Endothelial cell of umbilical vein (primary cell): Measurements from ENCODE around the gene TAS1R1. TPM values are rescaled to one million over a fixed set of nuclear protein-coding genes. Genes with fewer than 3 reads are reported as not detected.

Experiments
- BruUV-seq: library from RNA; stranded (reverse); fragments of 400-500 nt; replicated peaks from 2 replicates; lab custom pipeline; 2021; lab: Mats Ljungman, UMichigan
- CTCF ChIA-PET: fragments of 300-600, 350-600 bp; sonication (Branson Sonifier 250); formaldehyde crosslinking; loops from one replicate; lab custom pipeline; 2021; ENCODE audit warnings: antibody characterized with exemption, inconsistent platforms; lab: Charles Lee
- POLR2A ChIA-PET: fragments of 300-600, 350-600 bp; sonication (Branson Sonifier 250); formaldehyde crosslinking; loops from one replicate; lab custom pipeline; 2021; ENCODE audit warnings: antibody characterized with exemption, inconsistent platforms; lab: Charles Lee
- DNase-seq: peaks from one replicate; pipeline ENCODE4 v3.0.0-alpha.2; 2011; ENCODE audit warnings: low read depth, low spot score
- FAIRE-seq: peaks from 2 replicates; lab custom pipeline; 2011; peaks lifted over from hg19 to GRCh38; lab: Jason Lieb, UNC
- H2AFZ ChIP-seq: 2 replicates; pipeline ENCODE4 v1.6.0; 2012; ENCODE audit warnings: low read depth, low read length, control low read depth, inconsistent platforms
- H3K27ac ChIP-seq: 2 replicates; pipeline ENCODE4 v1.5.1; 2011; ENCODE audit warnings: low read depth, mild to moderate bottlenecking, control low read depth, low read length, moderate library complexity; ENCODE audit not compliant: insufficient read depth
- H3K27me3 ChIP-seq, 2 experiments: 2 replicates each; pipeline versions ENCODE4 v1.6.0 to v1.6.1; 2011; ENCODE audit warnings: low read length in 2 of 2, mixed read lengths in 1 of 2; ENCODE audit not compliant: control insufficient read depth in 2 of 2, insufficient read depth in 2 of 2
- H3K36me3 ChIP-seq, 2 experiments: 2 replicates in 1 of 2; 3 replicates in 1 of 2; pipeline ENCODE4 v1.5.1; 2011; ENCODE audit warnings: low read length in 2 of 2, mild to moderate bottlenecking in 1 of 2, moderate library complexity in 1 of 2; ENCODE audit not compliant: control insufficient read depth in 2 of 2, insufficient read depth in 2 of 2; ENCODE audit errors: extremely low read depth in 1 of 2
- H3K4me1 ChIP-seq: 3 replicates; pipeline ENCODE4 v1.5.1; 2011; ENCODE audit warnings: mild to moderate bottlenecking, low read length; ENCODE audit not compliant: control insufficient read depth, insufficient read depth; ENCODE audit errors: extremely low read depth
- H3K4me2 ChIP-seq: 2 replicates; pipeline ENCODE4 v1.6.1; 2011; ENCODE audit warnings: low read length, control low read depth, mixed read lengths; ENCODE audit not compliant: insufficient read depth
- H3K4me3 ChIP-seq, 3 experiments: fragments of 200-600 bp in 1 of 3; sonication (generic), shearing (Covaris generic) in 1 of 3; replicated peaks in 1 of 3; 2 replicates each; pipeline ENCODE4 v1.5.1; 2011 to 2016; ENCODE audit warnings: control low read depth in 3 of 3, low read length in 3 of 3, mild to moderate bottlenecking in 2 of 3, inconsistent platforms in 1 of 3, low read depth in 1 of 3, moderate library complexity in 1 of 3; ENCODE audit not compliant: insufficient read depth in 1 of 3
- H3K79me2 ChIP-seq: 2 replicates; pipeline ENCODE4 v1.6.0; 2012; ENCODE audit warnings: low read length, inconsistent platforms; ENCODE audit not compliant: control insufficient read depth, insufficient read depth
- H3K9ac ChIP-seq: replicated peaks from 2 replicates; pipeline ENCODE3; 2011; ENCODE audit warnings: low read length, control low read depth; ENCODE audit not compliant: insufficient read depth; ENCODE audit errors: extremely low read depth
- H3K9me1 ChIP-seq: replicated peaks from 3 replicates; pipeline ENCODE4 v1.6.0; 2011; ENCODE audit warnings: mild to moderate bottlenecking, low read length; ENCODE audit not compliant: control insufficient read depth, insufficient read depth; ENCODE audit errors: extremely low read depth
- H3K9me3 ChIP-seq: replicated peaks from 2 replicates; pipeline ENCODE4 v1.5.1; 2012; ENCODE audit warnings: low read length, inconsistent platforms; ENCODE audit not compliant: control insufficient read depth, insufficient read depth
- H4K20me1 ChIP-seq: replicated peaks from 2 replicates; pipeline ENCODE3; 2011; ENCODE audit warnings: mild to moderate bottlenecking, low read length; ENCODE audit not compliant: control insufficient read depth, insufficient read depth; ENCODE audit errors: extremely low read depth
- CTCF ChIP-seq, 2 donors: IDR thresholded peaks; 1 replicate in 1 of 2; 2 replicates in 1 of 2; pipeline ENCODE4 v1.5.1; 2011; ENCODE audit warnings: low read length in 2 of 2, mild to moderate bottlenecking in 2 of 2, moderate library complexity in 2 of 2, control low read depth in 1 of 2, inconsistent platforms in 1 of 2, low read depth in 1 of 2; ENCODE audit not compliant: insufficient read depth in 1 of 2; ENCODE audit errors: extremely low read depth in 1 of 2
- EZH2 ChIP-seq: IDR thresholded peaks from 2 replicates; pipeline ENCODE4 v1.6.1; 2012; ENCODE audit warnings: borderline replicate concordance, low read depth, mild to moderate bottlenecking, moderate library complexity, low read length, inconsistent platforms; ENCODE audit not compliant: severe bottlenecking
- FOS ChIP-seq: IDR thresholded peaks from 2 replicates; pipeline ENCODE4 v1.6.1; 2011; ENCODE audit warnings: mild to moderate bottlenecking, low read length, moderate library complexity, borderline replicate concordance; ENCODE audit not compliant: insufficient read depth
- GATA2 ChIP-seq: IDR thresholded peaks from 2 replicates; pipeline ENCODE4 v1.7.0; 2011; ENCODE audit warnings: low read depth, mild to moderate bottlenecking, moderate library complexity, mixed read lengths, low read length; ENCODE audit not compliant: insufficient read length, insufficient read depth
- JUN ChIP-seq: IDR thresholded peaks from 2 replicates; pipeline ENCODE4 v1.6.1; 2011; ENCODE audit warnings: borderline replicate concordance, low read depth; ENCODE audit not compliant: insufficient read length, insufficient read depth
- MAX ChIP-seq: IDR thresholded peaks from 2 replicates; pipeline ENCODE4 v1.6.1; 2011; ENCODE audit not compliant: insufficient read depth, insufficient read length
- MYC ChIP-seq: IDR thresholded peaks from one replicate; pipeline ENCODE4 v1.6.1; 2011; ENCODE audit warnings: mild to moderate bottlenecking, low read depth, low read length
- POLR2A ChIP-seq: IDR thresholded peaks from 2 replicates; pipeline ENCODE4 v1.6.1; 2012; ENCODE audit warnings: low read depth, mild to moderate bottlenecking, control low read depth, low read length
- POLR2AphosphoS5 ChIP-seq: IDR thresholded peaks from 2 replicates; pipeline ENCODE4 v1.6.1; 2012; ENCODE audit warnings: low read depth, mild to moderate bottlenecking, control low read depth, low read length, moderate library complexity; ENCODE audit not compliant: insufficient read depth
- dilution Hi-C: fragments of 300-500 bp; cut with MboI; formaldehyde crosslinking; loops from one replicate; pipeline ENCODE4 v1.15.0; 2019; ENCODE audit warnings: low sequenced_read_pairs; ENCODE audit not compliant: extremely low pct_ligation_motif_present
- intact Hi-C: fragments of 100-400 bp; cut with micrococcal nuclease; formaldehyde crosslinking; loops from one replicate; pipeline ENCODE4 v1.10.0; 2022
- polyA plus RNA-seq, 4 experiments: library from polyadenylated mRNA; depleted of rRNA in 3 of 4; stranded (reverse) in 3 of 4; unstranded in 1 of 4; fragments of >200 nt; gene quantifications; 2 replicates each; pipeline versions ENCODE4 v1.2.1 to v1.2.3, GENCODE V29; 2011 to 2012; ENCODE audit warnings: missing spikeins in 1 of 4
- total RNA-seq: library from RNA; stranded (reverse); gene quantifications from 2 replicates; pipeline ENCODE4 v1.2.3, GENCODE V29; 2021

The TAS1R1 gene
- total and polyA plus RNA-seq, 2 donors (not counting 3 experiments of a cell fraction or from before 2014, with no cell fraction given): not detected

GRCh38 chr1:6593810-6594209 is 38.7 kb downstream of the TAS1R1 start:
- CTCF ChIA-PET: no interaction called here
- DNase-seq (no peak), FAIRE-seq (no peak)
- Histone ChIP-seq H3K36me3 (peaks cover 6 to 48% of the 10 kb centered on the region in 2 experiments), H3K27ac (no peak overlapping the region), H3K4me2 (no peak overlapping the region), H3K27me3 (no peaks in the 10 kb centered on the region), H3K4me1 (no peaks in the 10 kb centered on the region), H3K4me3 (no peak overlapping the region), H3K9me3 (no peaks in the 10 kb centered on the region), H3K9ac (no peak overlapping the region), H3K9me1 (no peaks in the 10 kb centered on the region), H2AFZ (no peak overlapping the region), H4K20me1 (no peaks in the 10 kb centered on the region), H3K79me2 (peaks cover 24% of the 10 kb centered on the region)
- BruUV-seq: no TSS peak
- dilution Hi-C loops (no loop called here), intact Hi-C loops (no loop called here)
- POLR2A ChIA-PET: no interaction called here
- TF ChIP-seq GATA2: no peak
- no peak for TF ChIP-seq JUN
- no peak for TF ChIP-seq MYC
- TF ChIP-seq FOS: no peak
- no peak for TF ChIP-seq EZH2
- no peak for TF ChIP-seq CTCF (IDR thresholded peaks at IDR 0.05; ENCODE audit: extremely low read depth in 1 of 2, insufficient read depth in 1 of 2, low read depth in 1 of 2, low read length in 2 of 2)
- TF ChIP-seq POLR2A: no peak
- TF ChIP-seq MAX: no peak
- no peak for TF ChIP-seq POLR2AphosphoS5
